Upper lobe of left lung (tissue), 6 donors: ENCODE data around the gene ZFX. TPM values are rescaled to one million over a fixed set of nuclear protein-coding genes. Genes with fewer than 3 reads are reported as not detected.
"Not testable (repeated sequence)": the region's sequence is repeated elsewhere in the genome, so short reads cannot be mapped to it uniquely, and the experiment has no call there.

Experiments
- ATAC-seq, 2 donors: fragments of 200-7000 bp; cut with Tn5 transposase; one replicate each; pipeline ENCODE4 v1.9.1; 2022; ENCODE audit warnings: mild to moderate bottlenecking in 2 of 2, moderate library complexity in 2 of 2; ENCODE audit not compliant: low FRiP score in 2 of 2
- DNase-seq, 2 donors: peaks; one replicate each; pipeline ENCODE4 v3.0.0-alpha.2; 2019 to 2020
- H3K27ac ChIP-seq, 4 donors: fragments of 200-600 bp; sonication (generic); one replicate each; pipeline ENCODE4 v1.5.1; 2016 to 2019
- H3K27me3 ChIP-seq, 4 donors: fragments of 200-600 bp; sonication (generic); one replicate each; pipeline ENCODE4 v1.5.1; 2017 to 2019
- H3K36me3 ChIP-seq, 4 donors: fragments of 200-600 bp; sonication (generic); one replicate each; pipeline ENCODE4 v1.5.1; 2016 to 2019
- H3K4me1 ChIP-seq, 4 donors: fragments of 200-600 bp; sonication (generic); one replicate each; pipeline ENCODE4 v1.5.1; 2018 to 2019
- H3K4me3 ChIP-seq, 4 donors: fragments of 200-600 bp; sonication (generic); one replicate each; pipeline ENCODE4 v1.5.1; 2017 to 2019; ENCODE audit warnings: mild to moderate bottlenecking in 2 of 4, moderate library complexity in 1 of 4
- H3K9me3 ChIP-seq, 4 donors: fragments of 200-600 bp; sonication (generic); one replicate each; pipeline ENCODE4 v1.5.1; 2018 to 2019
- CTCF ChIP-seq, 6 experiments: fragments of 450-650 bp in 4 of 6; fragments of 200-600 bp in 2 of 6; sonication (generic) in 2 of 6; IDR thresholded peaks; one replicate each; pipeline ENCODE4 v1.5.1; 2016 to 2019; ENCODE audit warnings: antibody characterized with exemption in 6 of 6
- EP300 ChIP-seq, 4 donors: sonication (generic); formaldehyde crosslinking; IDR thresholded peaks; one replicate each; pipeline ENCODE4 v1.5.1; 2017; ENCODE audit warnings: antibody characterized with exemption in 4 of 4, control low read depth in 2 of 4
- POLR2A ChIP-seq, 4 donors: fragments of 450-650 bp; IDR thresholded peaks; one replicate each; pipeline ENCODE4 v1.5.1; 2016 to 2017; ENCODE audit warnings: antibody characterized with exemption in 4 of 4, mild to moderate bottlenecking in 2 of 4
- POLR2AphosphoS5 ChIP-seq, 2 donors: sonication (generic); formaldehyde crosslinking; IDR thresholded peaks; one replicate each; pipeline ENCODE4 v1.5.1; 2017; ENCODE audit warnings: antibody characterized with exemption in 2 of 2
- WGBS, 2 donors: methylation state at CpG; one replicate each; pipeline ENCODE4 v1.1.5; 2017 to 2018; 5-methylcytosine and 5-hydroxymethylcytosine counted together
- total RNA-seq, 6 donors: library from RNA; depleted of rRNA in 4 of 6; stranded (reverse); fragments of >200 nt in 4 of 6; gene quantifications; one replicate each; pipeline versions ENCODE4 v1.1.0 to v1.2.1, GENCODE V29; 2016 to 2021
- donor health status: DM: no; HTN: no; CAD: no; lungs with moderate emphysema.
- donor health status: DM: no; HTN: yes; CAD: no; lungs with severe emphysema.

The ZFX gene
- total RNA-seq, 6 donors from 2014 or later = 15.7 to 68.6 (median 31.1) TPM

GRCh38 chrX:24117258-24117657 lies 32.3 kb upstream of the ZFX start:
- DNase-seq (no peak), ATAC-seq (peak in 1 of 2 donors; percentile 31)
- Histone ChIP-seq H3K27ac (no peak overlapping the region), H3K4me3 (no peak overlapping the region), H3K9me3 (no peaks in the 10 kb centered on the region), H3K27me3 (no peaks in the 10 kb centered on the region), H3K4me1 (no peaks in the 10 kb centered on the region), H3K36me3 (no peaks in the 10 kb centered on the region)
- WGBS, 2 donors = 59 to 64% methylated on average over 3 of the region's 3 CpGs
- TF ChIP-seq POLR2A (IDR thresholded peaks at IDR 0.05) (no peak), POLR2AphosphoS5 (IDR thresholded peaks at IDR 0.05) (no peak), CTCF (IDR thresholded peaks at IDR 0.05) (no peak), EP300 (IDR thresholded peaks at IDR 0.05) (no peak)

DNA sequence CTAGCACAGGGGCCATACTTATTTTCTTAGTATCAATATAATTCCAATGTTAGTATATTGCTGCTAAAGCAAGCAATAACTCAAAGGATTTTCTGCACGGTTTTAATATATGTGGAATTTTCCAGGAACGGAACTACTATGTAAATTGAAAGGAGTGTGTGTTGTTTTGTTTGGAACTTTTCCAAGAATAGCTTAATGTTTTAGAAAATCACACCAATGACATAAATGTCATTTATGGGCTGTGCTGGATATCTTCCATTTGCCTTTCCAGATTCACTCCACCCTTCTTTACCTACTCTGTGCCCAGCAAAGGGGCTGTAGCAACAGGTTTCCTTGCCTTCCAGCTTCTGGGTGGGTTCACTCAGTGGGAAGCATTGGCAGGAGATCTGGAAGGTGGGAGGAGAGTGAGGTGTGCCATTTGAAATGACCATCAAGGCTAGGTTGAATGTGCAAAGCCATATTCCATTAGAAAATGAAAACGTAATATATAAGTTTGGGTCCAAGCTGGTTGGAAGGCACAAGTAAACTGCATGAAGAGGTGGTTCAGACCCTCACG lies 25.2 kb upstream of the ZFX start:
- H3K27me3 ChIP-seq = no peaks in the 10 kb centered on the region
- 29 to 58% methylated on average over 2 to 4 of the region's 4 CpGs for WGBS, 2 donors
- DNase-seq (no peak), ATAC-seq (no peak)
- H3K9me3 ChIP-seq = no peaks in the 10 kb centered on the region
- H3K4me3 ChIP-seq = no peak overlapping the region
- TF ChIP-seq CTCF (IDR thresholded peaks at IDR 0.05) (no peak), EP300 (IDR thresholded peaks at IDR 0.05) (no peak), POLR2A (IDR thresholded peaks at IDR 0.05) (no peak), POLR2AphosphoS5 (IDR thresholded peaks at IDR 0.05) (no peak)
- no peaks in the 10 kb centered on the region for H3K36me3 ChIP-seq
- H3K4me1 ChIP-seq = no peaks in the 10 kb centered on the region
- H3K27ac ChIP-seq = no peak overlapping the region

DNA sequence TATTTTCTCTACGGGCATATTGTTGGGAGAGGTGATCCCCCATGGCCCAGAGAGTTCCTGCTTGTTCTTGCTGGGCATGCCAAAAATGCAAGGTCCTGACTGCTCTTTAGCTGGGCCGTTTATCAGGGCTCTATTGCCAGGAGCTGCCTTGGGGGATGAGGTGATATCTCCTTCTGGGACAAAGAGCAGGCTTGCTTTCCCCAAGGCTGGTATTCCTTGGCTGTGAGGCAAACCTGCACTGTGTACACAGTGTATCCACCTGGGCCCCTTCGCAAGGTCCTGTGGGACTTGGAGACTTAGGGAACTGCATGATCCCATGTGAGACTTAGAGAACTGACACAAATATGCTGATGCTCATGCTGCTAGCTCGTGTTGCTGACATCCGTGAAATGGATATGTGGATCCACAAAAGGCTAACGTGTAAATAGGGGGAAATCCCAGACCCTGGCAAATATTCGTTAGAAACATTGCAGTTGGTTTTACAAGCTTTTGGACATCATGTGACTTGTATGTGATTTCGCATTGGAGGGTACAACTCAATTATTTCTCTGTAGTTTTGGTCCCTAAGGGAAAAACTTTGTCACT lies 24.4 kb upstream of the ZFX start:
- Histone ChIP-seq H3K9me3 (no peaks in the 10 kb centered on the region), H3K36me3 (no peaks in the 10 kb centered on the region), H3K4me3 (no peak overlapping the region), H3K4me1 (no peaks in the 10 kb centered on the region), H3K27me3 (no peaks in the 10 kb centered on the region), H3K27ac (no peak overlapping the region)
- TF ChIP-seq POLR2AphosphoS5 (IDR thresholded peaks at IDR 0.05) = no peak
- no peak for TF ChIP-seq CTCF (IDR thresholded peaks at IDR 0.05)
- TF ChIP-seq POLR2A (IDR thresholded peaks at IDR 0.05) = no peak
- no peak for TF ChIP-seq EP300 (IDR thresholded peaks at IDR 0.05)
- 75 to 91% methylated on average over 6 to 8 of the region's 8 CpGs for WGBS, 2 donors
- DNase-seq (no peak), ATAC-seq (no peak)

GRCh38 chrX:24131476-24131875 lies 18.1 kb upstream of the ZFX start:
- no peaks in the 10 kb centered on the region for H3K4me1 ChIP-seq
- no peak for TF ChIP-seq CTCF (IDR thresholded peaks at IDR 0.05)
- no peak for TF ChIP-seq POLR2AphosphoS5 (IDR thresholded peaks at IDR 0.05)
- 92% methylated on average over 1 of the region's 1 CpG; no CpG with 5 or more reads in 1 of the 2 donors for whole genome bisulfite sequencing, 2 donors
- H3K4me3 ChIP-seq = no peak overlapping the region
- DNase-seq = no peak
- no peaks in the 10 kb centered on the region for H3K27me3 ChIP-seq
- H3K27ac ChIP-seq = no peak overlapping the region
- ATAC-seq = no peak
- no peaks in the 10 kb centered on the region for H3K36me3 ChIP-seq
- H3K9me3 ChIP-seq = no peaks in the 10 kb centered on the region

GRCh38 chrX:24133312-24133711 lies 16.2 kb upstream of the ZFX start:
- H3K27ac ChIP-seq = no peak overlapping the region
- WGBS, 2 donors = 75 to 100% methylated on average over 2 to 5 of the region's 5 CpGs
- TF ChIP-seq EP300 (IDR thresholded peaks at IDR 0.05) = no peak
- no peak for TF ChIP-seq POLR2A (IDR thresholded peaks at IDR 0.05)
- no peak for TF ChIP-seq POLR2AphosphoS5 (IDR thresholded peaks at IDR 0.05)
- TF ChIP-seq CTCF (IDR thresholded peaks at IDR 0.05) = no peak
- DNase-seq (no peak), ATAC-seq (no peak)
- H3K4me1 ChIP-seq = no peaks in the 10 kb centered on the region
- H3K27me3 ChIP-seq = no peaks in the 10 kb centered on the region
- H3K4me3 ChIP-seq = no peak overlapping the region
- H3K9me3 ChIP-seq = no peaks in the 10 kb centered on the region
- no peaks in the 10 kb centered on the region for H3K36me3 ChIP-seq

DNA sequence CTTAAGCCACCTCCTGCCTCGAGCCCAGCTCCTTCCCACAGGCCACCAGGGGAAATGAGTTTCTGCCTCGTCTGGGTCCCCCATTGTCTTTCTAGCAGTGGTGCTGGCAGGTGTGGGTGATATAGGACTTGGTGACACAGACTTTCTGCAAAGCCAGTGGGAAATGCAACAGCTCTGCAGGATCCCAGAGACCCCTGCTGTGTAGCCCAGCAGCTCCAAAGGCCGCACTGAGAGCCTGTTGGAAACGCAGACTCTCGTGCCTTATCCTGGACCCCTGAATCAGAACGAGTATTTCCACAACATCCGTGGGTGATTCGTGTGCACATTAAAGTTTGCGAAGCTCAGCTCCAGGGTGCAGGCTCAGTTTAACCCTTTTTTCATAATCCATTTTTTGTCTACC lies 13.8 kb upstream of the ZFX start:
- not testable (repeated sequence) for H3K4me1 ChIP-seq, DNase-seq, H3K4me3 ChIP-seq, ATAC-seq, H3K27ac ChIP-seq, H3K36me3 ChIP-seq, H3K9me3 ChIP-seq, H3K27me3 ChIP-seq
- WGBS, 2 donors = 61 to 89% methylated on average over 7 of the region's 9 CpGs
